Subcutaneous abdominal adipose tissue (tissue), 5 donors: ENCODE measurements around the gene ATP10B.

Source experiments
- H3K27ac ChIP-seq: one replicate; pipeline ENCODE4 v1.7.0; 2013; ENCODE audit warnings: low read depth, mild to moderate bottlenecking, inconsistent platforms, low read length, moderate library complexity
- H3K27me3 ChIP-seq, 5 donors: one replicate each; pipeline ENCODE4 v1.7.0; 2013; ENCODE audit warnings: low read length in 5 of 5, inconsistent platforms in 1 of 5; ENCODE audit not compliant: control insufficient read depth in 5 of 5, insufficient read depth in 4 of 5
- H3K36me3 ChIP-seq, 5 donors: one replicate each; pipeline ENCODE4 v1.7.0; 2013; ENCODE audit warnings: low read length in 5 of 5; ENCODE audit not compliant: control insufficient read depth in 5 of 5, insufficient read depth in 5 of 5
- H3K4me1 ChIP-seq, 5 donors: one replicate each; pipeline ENCODE4 v1.7.0; 2013; ENCODE audit warnings: low read length in 5 of 5, mild to moderate bottlenecking in 3 of 5, moderate library complexity in 1 of 5; ENCODE audit not compliant: control insufficient read depth in 5 of 5, insufficient read depth in 5 of 5
- H3K4me3 ChIP-seq, 5 donors: one replicate each; pipeline ENCODE4 v1.7.0; 2013; ENCODE audit warnings: low read length in 5 of 5, low read depth in 1 of 5
- H3K9ac ChIP-seq, 5 donors: one replicate each; pipeline ENCODE4 v1.7.0; 2013; ENCODE audit warnings: low read length in 5 of 5, mild to moderate bottlenecking in 4 of 5, moderate library complexity in 3 of 5
- H3K9me3 ChIP-seq, 5 donors: one replicate each; pipeline ENCODE4 v1.7.0; 2013; ENCODE audit warnings: low read length in 5 of 5; ENCODE audit not compliant: control insufficient read depth in 5 of 5
- donor health status: healthy.
- donor health status: healthy.
- donor health status: healthy.
- donor health status: healthy.
- donor health status: healthy.

Gene ATP10B

DNA sequence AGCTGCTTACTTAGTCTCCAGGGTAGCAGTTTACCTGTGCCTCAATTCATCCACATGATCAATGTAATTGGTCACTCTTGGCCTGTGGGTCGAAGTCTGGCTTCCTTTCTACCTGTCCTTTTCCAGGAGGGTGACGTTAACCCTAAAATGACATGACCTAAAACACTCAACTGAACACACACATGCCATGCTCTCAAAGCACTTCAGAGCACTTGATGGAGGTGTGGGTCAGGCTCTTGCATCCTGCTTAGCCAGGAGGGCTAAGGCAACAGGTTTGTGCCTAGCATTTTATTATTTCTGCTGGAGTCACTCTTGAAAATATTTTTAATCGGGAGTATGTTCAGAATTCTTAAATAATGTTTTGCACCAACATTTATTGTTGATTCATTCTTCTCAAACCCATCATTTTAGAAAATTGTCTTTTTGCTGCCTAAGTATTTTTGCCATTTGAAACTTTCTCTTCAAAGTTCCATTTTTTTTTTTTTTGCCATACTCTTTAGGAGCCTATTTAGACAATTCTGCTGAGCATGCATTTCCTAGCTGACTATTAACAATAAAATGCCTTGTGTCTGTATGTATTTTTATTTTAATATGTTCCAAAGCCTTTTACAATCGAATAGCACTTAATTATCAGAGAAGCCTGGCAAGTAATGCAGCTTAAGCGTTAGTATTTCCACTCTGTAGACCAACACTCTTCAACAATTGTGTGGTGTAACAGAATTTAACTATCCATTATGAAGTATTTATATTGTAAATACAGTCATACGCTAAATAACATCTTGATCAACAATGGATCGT is 59.1 kb downstream of the ATP10B start:
- no peak overlapping the region for H3K9ac ChIP-seq
- H3K36me3 ChIP-seq = no peaks in the 10 kb centered on the region
- no peak overlapping the region for H3K4me3 ChIP-seq
- no peak overlapping the region for H3K27ac ChIP-seq
- H3K9me3 ChIP-seq = no peaks in the 10 kb centered on the region
- no peaks in the 10 kb centered on the region for H3K27me3 ChIP-seq
- H3K4me1 ChIP-seq = no peaks in the 10 kb centered on the region

DNA sequence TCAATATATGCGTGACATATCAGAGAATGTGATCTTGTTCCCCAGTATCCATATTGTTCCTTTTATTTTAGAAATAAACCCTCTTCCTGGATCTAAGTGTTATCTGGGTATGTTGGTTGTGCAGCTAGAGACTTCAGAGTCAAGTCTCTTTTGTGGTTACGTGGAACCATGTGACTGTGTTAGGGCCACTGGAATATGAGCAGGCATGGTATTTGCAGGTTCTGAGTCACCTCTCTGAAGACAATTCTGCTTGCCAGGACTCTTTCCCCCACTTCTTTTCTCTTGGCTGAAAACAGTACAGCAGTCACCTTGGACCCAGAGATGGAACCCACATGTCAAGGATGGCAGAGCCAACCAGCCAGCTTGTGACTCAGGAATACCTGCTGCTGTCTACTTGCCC is 59.7 kb downstream of the ATP10B start:
- no peaks in the 10 kb centered on the region for H3K36me3 ChIP-seq
- H3K9ac ChIP-seq = no peak overlapping the region
- no peaks in the 10 kb centered on the region for H3K27me3 ChIP-seq
- H3K4me1 ChIP-seq = no peaks in the 10 kb centered on the region
- H3K9me3 ChIP-seq = no peaks in the 10 kb centered on the region
- H3K4me3 ChIP-seq = no peak overlapping the region
- no peak overlapping the region for H3K27ac ChIP-seq

DNA sequence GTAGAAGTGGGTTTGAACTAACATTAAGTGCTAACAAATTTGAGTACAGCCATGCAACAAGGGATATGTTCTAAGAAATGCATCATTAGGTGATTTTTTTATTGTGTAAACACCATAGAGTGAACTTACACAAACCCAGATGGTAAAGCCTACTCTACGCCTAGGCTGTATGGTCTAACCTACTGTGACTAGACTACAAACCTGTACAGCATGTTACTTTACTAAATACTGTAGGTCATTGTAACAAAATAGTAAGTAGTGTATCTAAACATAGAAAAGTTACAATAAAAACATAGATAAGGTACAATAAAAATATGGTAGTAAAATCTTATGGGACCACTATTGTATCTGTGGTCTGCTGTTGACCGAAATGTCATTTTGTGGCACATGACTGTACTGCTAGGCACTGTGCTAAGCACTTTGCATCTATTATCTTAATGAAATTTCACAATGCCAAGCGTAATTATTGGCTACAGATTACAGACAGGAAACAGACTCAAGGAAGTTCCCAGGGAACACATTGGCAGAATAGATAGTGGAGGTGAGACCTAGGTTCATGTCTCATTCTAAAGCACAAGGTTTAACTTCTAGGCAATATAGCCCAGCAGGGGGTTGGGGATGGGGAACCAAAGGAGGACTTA is 62.7 kb downstream of the ATP10B start:
- no peaks in the 10 kb centered on the region for H3K27me3 ChIP-seq

DNA sequence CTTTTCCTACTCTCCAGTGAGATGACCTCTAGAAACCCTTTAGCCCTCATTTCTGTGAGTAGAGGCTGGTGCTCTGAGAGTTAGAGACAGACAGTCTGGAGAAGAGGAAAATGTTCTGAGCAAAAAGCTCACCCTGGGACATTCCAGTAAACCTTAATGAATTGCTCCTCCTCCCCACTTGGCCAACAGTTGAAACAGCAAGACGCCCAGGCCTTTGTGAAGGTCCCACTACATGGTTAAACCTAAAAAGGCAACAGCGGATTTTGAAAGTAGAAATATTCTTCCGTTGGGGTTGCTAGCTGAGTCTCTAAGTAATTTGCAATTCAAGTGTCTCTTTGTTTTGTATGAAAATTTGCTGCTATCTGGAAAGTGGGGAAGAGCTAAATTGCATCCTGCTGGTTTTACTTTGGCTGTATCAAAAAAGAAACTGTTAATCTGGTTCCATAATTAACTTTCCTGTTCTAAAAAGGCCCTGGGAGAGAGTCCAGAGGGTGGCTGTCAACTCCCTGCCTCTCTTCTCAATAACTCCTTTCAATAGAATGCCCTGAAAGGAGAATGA is 63.8 kb downstream of the ATP10B start:
- Histone ChIP-seq H3K4me1 (no peaks in the 10 kb centered on the region), H3K9ac (no peak overlapping the region), H3K4me3 (no peak overlapping the region), H3K36me3 (no peaks in the 10 kb centered on the region), H3K27me3 (no peaks in the 10 kb centered on the region), H3K9me3 (no peaks in the 10 kb centered on the region), H3K27ac (no peak overlapping the region)

More for the DNA sequence above, 62.7 kb downstream of the ATP10B start:
- Histone ChIP-seq H3K4me3 (no peak overlapping the region), H3K4me1 (no peaks in the 10 kb centered on the region), H3K9me3 (no peaks in the 10 kb centered on the region), H3K9ac (no peak overlapping the region), H3K27ac (no peak overlapping the region), H3K36me3 (no peaks in the 10 kb centered on the region)

DNA sequence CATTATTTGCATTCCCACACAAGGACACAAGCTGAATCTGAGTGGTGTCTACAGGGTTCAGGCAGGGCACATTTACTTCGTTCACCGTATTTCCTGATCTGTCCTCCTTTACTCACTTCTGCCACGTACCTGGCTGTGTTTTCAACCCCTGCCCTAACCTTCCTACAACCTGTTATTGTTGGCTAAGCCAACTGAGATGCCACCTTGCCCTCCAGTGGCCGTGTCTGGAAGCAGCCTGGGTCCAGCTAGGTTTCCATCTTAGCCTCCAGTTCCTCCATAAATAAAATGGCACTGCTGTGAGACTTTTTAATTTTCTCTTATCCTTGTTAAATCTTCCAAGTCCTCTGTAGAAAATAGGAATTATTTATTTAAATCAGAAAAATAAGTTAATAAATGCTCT is 64.8 kb downstream of the ATP10B start:
- no peak overlapping the region for H3K9ac ChIP-seq
- no peaks in the 10 kb centered on the region for H3K36me3 ChIP-seq
- no peaks in the 10 kb centered on the region for H3K27me3 ChIP-seq
- H3K27ac ChIP-seq = no peak overlapping the region
- H3K4me3 ChIP-seq = no peak overlapping the region
- H3K9me3 ChIP-seq = no peaks in the 10 kb centered on the region
- H3K4me1 ChIP-seq = no peaks in the 10 kb centered on the region

DNA sequence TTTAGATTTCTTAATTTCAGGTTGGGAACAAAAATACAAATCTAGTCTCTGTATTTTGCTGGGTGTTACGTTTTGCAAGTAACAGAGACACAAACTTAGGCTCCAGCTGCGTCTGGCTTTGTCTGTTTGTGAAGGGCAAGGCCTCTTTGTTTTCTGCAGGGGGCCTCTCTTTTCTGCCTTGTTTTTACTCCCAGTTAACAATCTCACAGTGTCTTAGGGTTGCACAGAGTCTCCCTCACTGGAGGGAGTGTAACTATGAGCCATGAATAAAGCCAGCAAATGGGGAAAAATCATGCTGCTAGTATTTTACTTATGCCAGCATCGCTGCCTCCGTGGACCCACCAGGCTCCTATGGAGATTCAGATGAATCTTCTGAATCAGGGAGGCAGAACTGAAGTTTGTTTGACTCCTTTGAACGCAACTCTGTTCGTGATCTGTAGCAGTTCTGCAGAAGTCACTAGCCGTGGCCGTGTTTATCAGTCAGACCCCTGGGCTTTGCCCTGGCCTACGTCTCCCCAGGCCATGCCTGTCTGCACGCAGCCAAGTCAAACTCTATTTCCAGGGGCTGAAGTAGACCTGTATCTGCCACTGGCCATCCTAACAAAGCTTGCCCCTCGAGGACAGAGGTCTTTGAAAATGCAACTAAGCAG is 77.2 kb downstream of the ATP10B start:
- H3K9me3 ChIP-seq = no peaks in the 10 kb centered on the region
- H3K4me3 ChIP-seq = no peak overlapping the region
- no peaks in the 10 kb centered on the region for H3K4me1 ChIP-seq
- H3K36me3 ChIP-seq = no peaks in the 10 kb centered on the region
- H3K27me3 ChIP-seq = no peaks in the 10 kb centered on the region
- no peak overlapping the region for H3K27ac ChIP-seq
- no peak overlapping the region for H3K9ac ChIP-seq

DNA sequence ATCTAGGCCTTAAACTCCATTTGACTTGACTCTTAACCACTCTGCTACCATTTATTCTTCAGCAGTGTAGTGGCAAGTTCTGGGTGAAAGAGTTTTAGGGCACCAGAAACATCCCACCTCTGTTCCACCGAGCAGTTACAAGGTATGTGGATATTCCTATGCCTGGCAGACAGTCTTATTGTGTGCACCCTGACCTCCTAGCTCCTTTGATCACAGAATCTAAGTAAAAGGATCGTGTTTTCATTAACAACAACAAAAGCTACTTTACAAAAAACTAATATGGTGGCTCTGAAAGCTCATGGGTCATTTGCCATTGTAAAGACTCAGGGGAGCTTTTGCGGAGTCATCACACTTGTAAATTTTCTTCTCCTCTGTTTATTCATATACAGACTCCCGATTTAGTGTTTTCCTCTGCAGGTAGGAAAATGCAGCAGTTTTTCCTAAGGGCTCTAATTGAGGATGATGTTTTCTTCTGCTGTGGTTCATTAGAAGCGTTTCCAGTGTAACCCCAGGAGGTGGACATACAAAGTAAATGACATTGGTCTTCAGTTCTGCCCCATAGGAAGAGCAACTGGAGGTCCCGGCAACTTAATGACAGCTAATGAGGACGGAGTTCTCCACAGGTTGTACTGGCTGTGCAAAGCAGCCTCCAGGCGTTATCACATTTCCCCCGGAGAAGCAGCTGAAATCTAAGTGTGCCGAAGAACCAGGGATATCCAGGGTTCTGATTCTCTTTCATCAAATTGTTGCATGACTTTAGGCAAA is 78.2 kb downstream of the ATP10B start:
- Histone ChIP-seq H3K9me3 (no peaks in the 10 kb centered on the region), H3K36me3 (no peaks in the 10 kb centered on the region), H3K4me3 (no peak overlapping the region), H3K4me1 (no peaks in the 10 kb centered on the region), H3K27ac (no peak overlapping the region), H3K27me3 (no peaks in the 10 kb centered on the region), H3K9ac (no peak overlapping the region)

DNA sequence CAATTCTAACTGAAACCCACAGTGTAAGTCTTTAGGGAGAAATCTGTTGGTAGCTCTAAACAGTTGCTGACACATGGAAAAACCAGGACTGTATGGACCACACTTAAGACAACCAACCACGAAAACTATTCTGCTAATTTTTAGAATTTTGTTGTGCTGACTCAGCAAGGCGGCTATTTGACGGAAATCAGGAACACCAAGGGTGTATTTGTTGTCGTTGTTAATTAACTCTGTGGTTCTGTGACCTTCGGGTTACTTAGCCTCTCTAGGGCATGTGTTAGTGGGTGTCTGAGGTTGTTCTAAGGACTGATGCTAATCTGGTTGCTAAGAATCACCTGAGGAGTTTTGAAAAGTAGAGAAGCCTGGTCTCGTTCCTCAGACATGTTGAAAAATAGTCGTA is 79.2 kb downstream of the ATP10B start:
- Histone ChIP-seq H3K9ac (no peak overlapping the region), H3K4me1 (no peaks in the 10 kb centered on the region), H3K36me3 (no peaks in the 10 kb centered on the region), H3K27ac (no peak overlapping the region), H3K4me3 (no peak overlapping the region), H3K27me3 (no peaks in the 10 kb centered on the region), H3K9me3 (no peaks in the 10 kb centered on the region)

DNA sequence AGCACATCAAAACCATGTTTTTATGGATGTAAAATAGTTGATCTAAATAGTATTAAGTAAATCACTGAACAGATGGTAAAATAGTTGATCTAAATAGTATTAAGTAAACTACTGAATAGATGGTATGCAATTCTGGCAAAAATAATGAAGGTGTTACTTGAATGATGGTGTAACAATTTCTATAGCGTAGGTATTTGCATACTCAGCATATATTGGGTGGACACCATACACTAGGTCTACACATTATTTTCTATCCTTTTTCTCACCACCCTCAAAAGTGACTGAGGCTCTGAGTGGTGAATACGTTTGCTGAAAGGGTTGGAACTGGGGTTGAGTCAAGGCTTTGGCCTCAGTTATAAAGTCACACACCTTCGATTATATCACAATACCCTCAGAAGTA is 81.3 kb downstream of the ATP10B start:
- H3K27me3 ChIP-seq = no peaks in the 10 kb centered on the region
- H3K36me3 ChIP-seq = no peaks in the 10 kb centered on the region
- H3K9ac ChIP-seq = no peak overlapping the region
- no peak overlapping the region for H3K4me3 ChIP-seq
- H3K9me3 ChIP-seq = no peaks in the 10 kb centered on the region
- H3K27ac ChIP-seq = no peak overlapping the region
- no peaks in the 10 kb centered on the region for H3K4me1 ChIP-seq
